MCF 10A (cell line): ENCODE data around the gene ANXA2. TPM values are rescaled to one million over a fixed set of nuclear protein-coding genes. Genes with fewer than 3 reads are reported as not detected.

ENCODE experiments used
- BruUV-seq: library from RNA; stranded (reverse); fragments of 400-500 nt; replicated peaks from 2 replicates; lab custom pipeline; 2021; lab: Mats Ljungman, UMichigan
- CTCF ChIA-PET: fragments of 300-600 bp; sonication (Branson Sonifier 250); formaldehyde crosslinking; extraction: SDS; loops from one replicate; lab custom pipeline; 2021; ENCODE audit warnings: antibody characterized with exemption, inconsistent platforms; lab: Yijun Ruan, JAX
- POLR2A ChIA-PET: fragments of 300-600, 350-650 bp; sonication (Branson Sonifier 250); formaldehyde crosslinking; extraction: SDS; loops from one replicate; lab custom pipeline; 2020; ENCODE audit warnings: antibody characterized with exemption, inconsistent platforms; lab: Yijun Ruan, JAX
- DNase-seq: peaks from one replicate; pipeline ENCODE4 v3.0.0-alpha.2; 2018; ENCODE audit not compliant: unreplicated experiment
- H3K27ac Mint-ChIP-seq: one replicate; pipeline ENCODE4 v1.8.0; 2022; ENCODE audit warnings: mild to moderate bottlenecking, low read depth, mixed read lengths; ENCODE audit not compliant: unreplicated experiment
- H3K27me3 Mint-ChIP-seq: one replicate; pipeline ENCODE4 v1.8.0; 2022; ENCODE audit warnings: mixed read lengths; ENCODE audit not compliant: insufficient read depth, unreplicated experiment
- H3K36me3 Mint-ChIP-seq: one replicate; pipeline ENCODE4 v1.8.0; 2022; ENCODE audit warnings: mild to moderate bottlenecking, moderate library complexity, mixed read lengths; ENCODE audit not compliant: insufficient read depth, unreplicated experiment
- H3K4me1 Mint-ChIP-seq: one replicate; pipeline ENCODE4 v1.8.0; 2022; ENCODE audit warnings: mixed read lengths; ENCODE audit not compliant: insufficient read depth, unreplicated experiment
- H3K4me3 Mint-ChIP-seq: one replicate; pipeline ENCODE4 v1.8.0; 2022; ENCODE audit warnings: mild to moderate bottlenecking, moderate library complexity, mixed read lengths; ENCODE audit not compliant: unreplicated experiment
- H3K9me3 Mint-ChIP-seq: one replicate; pipeline ENCODE4 v1.8.0; 2022; ENCODE audit warnings: mixed read lengths; ENCODE audit not compliant: unreplicated experiment
- intact Hi-C: fragments of 100-400 bp; cut with micrococcal nuclease; formaldehyde crosslinking; loops from 2 replicates; pipeline ENCODE4 v1.14.1; 2022
- total RNA-seq: library from RNA; stranded (reverse); gene quantifications from 2 replicates; pipeline ENCODE4 v1.2.3, GENCODE V29; 2022
- TF ChIP-seq, protein P1 (sequence below): fragments of 200-600 bp; IDR thresholded peaks from one replicate; pipeline ENCODE4 v1.8.0; 2022; ENCODE audit warnings: antibody characterized with exemption, mild to moderate bottlenecking; ENCODE audit not compliant: unreplicated experiment

ANXA2 gene
- total RNA-seq, 1 experiment from 2014 or later = 3,451 TPM

DNA sequence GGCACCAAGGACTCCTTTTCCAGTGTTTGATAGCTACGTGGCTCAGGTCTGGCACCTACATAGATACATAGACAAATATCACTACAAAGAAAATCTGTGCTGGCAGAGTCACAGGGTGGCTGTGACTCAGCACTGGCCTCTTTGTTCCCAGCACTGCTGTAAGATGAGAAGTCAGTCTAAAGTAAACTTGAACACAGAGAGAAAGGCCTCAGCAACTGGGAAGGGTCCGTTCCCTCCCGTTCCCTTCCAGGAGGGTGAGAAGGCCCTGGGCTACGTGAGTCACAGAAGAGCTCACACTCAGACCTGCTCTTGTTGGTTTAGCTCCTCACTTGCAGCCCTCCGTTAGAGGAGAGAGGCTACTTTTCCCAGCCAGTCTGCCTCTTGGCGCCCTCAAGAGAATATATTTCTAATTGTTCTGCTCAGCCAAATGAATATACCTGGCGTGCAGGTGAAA, 23.1 kb downstream of the ANXA2 start:
- Mint-ChIP-seq H3K4me3 (peak overlapping the region; percentile 64), H3K27ac (peak overlapping the region; percentile 92), H3K9me3 (no peaks in the 10 kb centered on the region), H3K36me3 (peaks cover 88% of the 10 kb centered on the region), H3K27me3 (no peaks in the 10 kb centered on the region), H3K4me1 (peaks cover 67% of the 10 kb centered on the region)
- CTCF ChIA-PET = interaction anchor here (0.6 to 4.8 kb wide), 10 partner anchors 10 to 88 kb away, joined by 3 to 38 read pairs (median 6); partner anchors contain the start of gene ANXA2
- POLR2A ChIA-PET = interaction anchor here (0.6 to 10.1 kb wide), 20 partner anchors 11 to 685 kb away, joined by 3 to 461 read pairs (median 6); partner anchors contain the start of genes ANXA2 and BNIP2
- peak; percentile 99 for DNase-seq
- intact Hi-C loops = loop anchor here (1.0 kb wide), 1 partner anchor 19 kb away; no protein-coding TSS in a partner anchor
- no TSS peak for BruUV-seq
- TF ChIP-seq, protein P1, sequence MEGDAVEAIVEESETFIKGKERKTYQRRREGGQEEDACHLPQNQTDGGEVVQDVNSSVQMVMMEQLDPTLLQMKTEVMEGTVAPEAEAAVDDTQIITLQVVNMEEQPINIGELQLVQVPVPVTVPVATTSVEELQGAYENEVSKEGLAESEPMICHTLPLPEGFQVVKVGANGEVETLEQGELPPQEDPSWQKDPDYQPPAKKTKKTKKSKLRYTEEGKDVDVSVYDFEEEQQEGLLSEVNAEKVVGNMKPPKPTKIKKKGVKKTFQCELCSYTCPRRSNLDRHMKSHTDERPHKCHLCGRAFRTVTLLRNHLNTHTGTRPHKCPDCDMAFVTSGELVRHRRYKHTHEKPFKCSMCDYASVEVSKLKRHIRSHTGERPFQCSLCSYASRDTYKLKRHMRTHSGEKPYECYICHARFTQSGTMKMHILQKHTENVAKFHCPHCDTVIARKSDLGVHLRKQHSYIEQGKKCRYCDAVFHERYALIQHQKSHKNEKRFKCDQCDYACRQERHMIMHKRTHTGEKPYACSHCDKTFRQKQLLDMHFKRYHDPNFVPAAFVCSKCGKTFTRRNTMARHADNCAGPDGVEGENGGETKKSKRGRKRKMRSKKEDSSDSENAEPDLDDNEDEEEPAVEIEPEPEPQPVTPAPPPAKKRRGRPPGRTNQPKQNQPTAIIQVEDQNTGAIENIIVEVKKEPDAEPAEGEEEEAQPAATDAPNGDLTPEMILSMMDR = no peak

DNA sequence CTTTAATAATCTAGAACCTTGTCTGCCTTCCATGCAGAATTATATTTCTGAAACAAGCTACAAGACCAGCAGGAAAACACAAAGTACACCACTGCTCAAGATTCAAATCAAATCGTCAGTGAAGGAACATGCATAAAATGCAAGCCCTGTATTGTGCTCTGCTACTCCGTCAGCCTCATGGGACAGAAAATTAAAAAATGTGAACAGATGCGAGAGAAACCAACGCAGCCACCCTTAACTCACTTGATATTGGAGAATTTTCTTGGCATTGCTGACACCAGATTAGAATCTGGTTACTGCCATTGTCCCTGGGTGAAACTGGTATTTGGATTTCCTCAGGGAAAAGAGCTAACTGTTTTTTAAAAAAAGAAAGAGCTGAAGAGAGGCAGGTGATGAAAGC, 23.6 kb downstream of the ANXA2 start:
- Mint-ChIP-seq H3K27me3 (no peaks in the 10 kb centered on the region), H3K27ac (peak overlapping the region; percentile 92), H3K4me3 (peak overlapping the region; percentile 64), H3K9me3 (no peaks in the 10 kb centered on the region), H3K36me3 (peaks cover 88% of the 10 kb centered on the region), H3K4me1 (peaks cover 68% of the 10 kb centered on the region)
- DNase-seq = no peak
- ChIA-PET CTCF (interaction anchor here (0.5 to 4.8 kb wide), 11 partner anchors 11 to 89 kb away, joined by 3 to 38 read pairs (median 5); partner anchors contain the start of gene ANXA2), POLR2A (interaction anchor here (0.6 to 10.1 kb wide), 21 partner anchors 11 to 685 kb away, joined by 3 to 461 read pairs (median 6); partner anchors contain the start of genes ANXA2 and BNIP2)
- TF ChIP-seq, protein P1 = no peak
- BruUV-seq = no TSS peak
- intact Hi-C loops = loop anchor here (1.0 kb wide), 1 partner anchor 19 kb away; no protein-coding TSS in a partner anchor

GRCh38 chr15:60373745-60374144, 24.0 kb downstream of the ANXA2 start:
- no peak for DNase-seq
- Mint-ChIP-seq H3K4me3 (peak overlapping the region; percentile 64), H3K27me3 (no peaks in the 10 kb centered on the region), H3K4me1 (peaks cover 70% of the 10 kb centered on the region), H3K36me3 (peaks cover 87% of the 10 kb centered on the region), H3K27ac (peak overlapping the region; percentile 92), H3K9me3 (no peaks in the 10 kb centered on the region)
- ChIA-PET CTCF (interaction anchor here (0.5 to 4.8 kb wide), 9 partner anchors 11 to 55 kb away, joined by 3 to 38 read pairs (median 5); partner anchors contain the start of gene ANXA2), POLR2A (interaction anchor here (0.9 to 10.1 kb wide), 17 partner anchors 11 to 684 kb away, joined by 3 to 461 read pairs (median 8); partner anchors contain the start of genes ANXA2 and BNIP2)
- intact Hi-C loops = loop anchor here (1.0 kb wide), 1 partner anchor 20 kb away; no protein-coding TSS in a partner anchor
- TF ChIP-seq, protein P1 = no peak
- no TSS peak for BruUV-seq

DNA sequence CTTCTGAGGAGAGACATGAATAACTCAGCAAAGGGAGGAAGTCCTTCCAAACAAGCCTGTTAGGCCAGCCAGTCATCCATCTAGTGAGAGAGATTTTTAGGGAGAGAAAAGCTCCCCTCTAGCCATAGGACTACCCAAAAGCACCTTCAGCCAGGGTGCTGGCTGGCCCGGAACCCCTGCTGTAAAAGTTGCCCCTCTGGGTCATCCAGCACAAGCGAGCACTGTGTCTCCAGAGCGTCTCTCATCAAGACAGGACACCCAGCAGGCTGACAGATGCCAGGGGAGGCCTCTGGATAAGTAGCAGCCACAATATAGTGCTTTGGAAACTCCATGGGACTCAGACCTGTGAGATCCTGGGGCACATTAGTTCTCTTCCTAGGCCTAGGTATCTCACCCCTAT, 24.5 kb downstream of the ANXA2 start:
- H3K4me3 Mint-ChIP-seq = peak overlapping the region; percentile 64
- ChIA-PET CTCF (interaction anchor here (0.7 to 4.8 kb wide), 6 partner anchors 11 to 55 kb away, joined by 3 to 38 read pairs (median 6); partner anchors contain the start of gene ANXA2), POLR2A (interaction anchor here (0.9 to 10.1 kb wide), 17 partner anchors 11 to 684 kb away, joined by 3 to 461 read pairs (median 8); partner anchors contain the start of genes ANXA2 and BNIP2)
- peaks cover 70% of the 10 kb centered on the region for H3K4me1 Mint-ChIP-seq
- DNase-seq = no peak
- H3K36me3 Mint-ChIP-seq = peaks cover 87% of the 10 kb centered on the region
- H3K27ac Mint-ChIP-seq = peak overlapping the region; percentile 92
- TF ChIP-seq, protein P1 = no peak
- H3K27me3 Mint-ChIP-seq = no peaks in the 10 kb centered on the region
- no TSS peak for BruUV-seq
- H3K9me3 Mint-ChIP-seq = no peaks in the 10 kb centered on the region
- intact Hi-C loops = no loop called here
